Frontal cortex (tissue), 4 donors: Measurements from ENCODE around the gene CSTB. TPM values are rescaled to one million over a fixed set of nuclear protein-coding genes. Genes with fewer than 3 reads are reported as not detected.
A peak's percentile ranks its signal among the peaks of the same experiment; 100 is the strongest.

ENCODE experiments used
- DNase-seq, 2 donors: peaks; one replicate each; pipeline ENCODE4 v3.0.0; 2012; ENCODE audit warnings: low spot score in 2 of 2
- FAIRE-seq: peaks from 2 replicates; lab custom pipeline; 2012; peaks lifted over from hg19 to GRCh38; lab: Jason Lieb, UNC
- total RNA-seq: library from RNA; depleted of rRNA; stranded (reverse); fragments of >200 nt; gene quantifications from one replicate; pipeline ENCODE4 v1.2.3, GENCODE V29; 2014
- donor health status: control.
- donor health status: control.
- donor health status: control.

Gene CSTB
- total RNA-seq, 1 donor from 2014 or later, result 6.5 TPM

GRCh38 chr21:43811262-43812105 lies 35.4 kb upstream of the CSTB start:
- no peak for DNase-seq
- no peak for FAIRE-seq

GRCh38 chr21:43810505-43811261 lies 34.6 kb upstream of the CSTB start:
- DNase-seq (peak; percentile 88 to 97), FAIRE-seq (no peak)

- DNase-seq (no peak), FAIRE-seq (no peak)
These were observed 33.9 kb upstream of the CSTB start for GRCh38 chr21:43809853-43810504.

GRCh38 chr21:43809346-43809799 lies 33.3 kb upstream of the CSTB start:
- FAIRE-seq (no peak), DNase-seq (no peak)

GRCh38 chr21:43808832-43809251 lies 32.7 kb upstream of the CSTB start:
- DNase-seq (no peak), FAIRE-seq (no peak)

- FAIRE-seq, result no peak
- DNase-seq, result no peak
These were observed 32.3 kb upstream of the CSTB start for GRCh38 chr21:43808367-43808766.

GRCh38 chr21:43806017-43806710 lies 30.1 kb upstream of the CSTB start:
- FAIRE-seq (no peak), DNase-seq (no peak)

- FAIRE-seq, result no peak
These were observed 29.2 kb upstream of the CSTB start for GRCh38 chr21:43805275-43805800.

GRCh38 chr21:43803558-43804300 lies 27.6 kb upstream of the CSTB start:
- FAIRE-seq, result no peak
- DNase-seq, result no peak

More at GRCh38 chr21:43805275-43805800, 29.2 kb upstream of the CSTB start:
- DNase-seq, result no peak

GRCh38 chr21:43802713-43803313 lies 26.7 kb upstream of the CSTB start:
- FAIRE-seq (no peak), DNase-seq (no peak)

- no peak for DNase-seq
- FAIRE-seq, result no peak
These were observed 25.1 kb upstream of the CSTB start for GRCh38 chr21:43801006-43801783.

GRCh38 chr21:43800566-43800965 lies 24.5 kb upstream of the CSTB start:
- no peak for FAIRE-seq
- DNase-seq, result no peak

- FAIRE-seq (no peak), DNase-seq (no peak)
These were observed 24.0 kb upstream of the CSTB start for GRCh38 chr21:43800124-43800523.

GRCh38 chr21:43799301-43799840 lies 23.3 kb upstream of the CSTB start:
- FAIRE-seq (no peak), DNase-seq (no peak)

GRCh38 chr21:43797925-43798715 lies 22.0 kb upstream of the CSTB start:
- no peak for FAIRE-seq

GRCh38 chr21:43797415-43797814 lies 21.3 kb upstream of the CSTB start:
- DNase-seq, result no peak
- no peak for FAIRE-seq

More at GRCh38 chr21:43797925-43798715, 22.0 kb upstream of the CSTB start:
- no peak for DNase-seq

- no peak for FAIRE-seq
- DNase-seq, result no peak
These were observed 18.7 kb upstream of the CSTB start for GRCh38 chr21:43794857-43795256.
